ENCODE data around the gene SMIM17. TPM values are rescaled to one million over a fixed set of nuclear protein-coding genes. Genes with fewer than 3 reads are reported as not detected.

The SMIM17 gene
- total RNA-seq, 4 donors from 2014 or later = 0.70 to 1.2 (median 0.88) TPM; not detected in 1

DNA sequence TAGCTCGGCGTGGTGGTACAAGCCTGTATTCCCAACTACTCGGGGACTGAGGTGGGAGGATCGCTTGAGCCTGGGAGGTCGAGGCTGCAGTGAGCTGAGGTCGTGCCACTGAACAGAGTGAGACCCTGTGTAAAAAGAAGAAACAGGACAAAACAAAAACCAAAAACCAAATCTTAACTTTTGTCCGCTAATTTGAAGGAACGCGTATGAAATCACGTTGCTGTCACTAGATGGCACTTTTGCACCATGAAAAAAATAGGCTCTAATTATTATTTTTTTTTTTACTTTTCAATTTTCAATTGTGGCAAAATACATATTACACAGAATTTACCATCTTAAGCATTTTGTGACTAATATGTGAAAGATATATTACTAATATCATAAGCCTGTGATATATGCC lies 46.2 kb downstream of the SMIM17 start:
- H3K27ac ChIP-seq = no peak overlapping the region
- no peaks in the 10 kb centered on the region for H3K36me3 ChIP-seq
- DNase-seq = no peak
- H3K27me3 ChIP-seq = no peaks in the 10 kb centered on the region
- no peak for TF ChIP-seq POLR2A (IDR thresholded peaks at IDR 0.05)
- TF ChIP-seq, protein P1, sequence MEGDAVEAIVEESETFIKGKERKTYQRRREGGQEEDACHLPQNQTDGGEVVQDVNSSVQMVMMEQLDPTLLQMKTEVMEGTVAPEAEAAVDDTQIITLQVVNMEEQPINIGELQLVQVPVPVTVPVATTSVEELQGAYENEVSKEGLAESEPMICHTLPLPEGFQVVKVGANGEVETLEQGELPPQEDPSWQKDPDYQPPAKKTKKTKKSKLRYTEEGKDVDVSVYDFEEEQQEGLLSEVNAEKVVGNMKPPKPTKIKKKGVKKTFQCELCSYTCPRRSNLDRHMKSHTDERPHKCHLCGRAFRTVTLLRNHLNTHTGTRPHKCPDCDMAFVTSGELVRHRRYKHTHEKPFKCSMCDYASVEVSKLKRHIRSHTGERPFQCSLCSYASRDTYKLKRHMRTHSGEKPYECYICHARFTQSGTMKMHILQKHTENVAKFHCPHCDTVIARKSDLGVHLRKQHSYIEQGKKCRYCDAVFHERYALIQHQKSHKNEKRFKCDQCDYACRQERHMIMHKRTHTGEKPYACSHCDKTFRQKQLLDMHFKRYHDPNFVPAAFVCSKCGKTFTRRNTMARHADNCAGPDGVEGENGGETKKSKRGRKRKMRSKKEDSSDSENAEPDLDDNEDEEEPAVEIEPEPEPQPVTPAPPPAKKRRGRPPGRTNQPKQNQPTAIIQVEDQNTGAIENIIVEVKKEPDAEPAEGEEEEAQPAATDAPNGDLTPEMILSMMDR (IDR thresholded peaks at IDR 0.05) = no peak
- intact Hi-C loops (cut with DNase I; ENCODE audit: low total_unique reads) = no loop called here
- no peak overlapping the region for H3K4me3 ChIP-seq
- H3K4me1 ChIP-seq = no peaks in the 10 kb centered on the region
- no peaks in the 10 kb centered on the region for H3K9me3 ChIP-seq

DNA sequence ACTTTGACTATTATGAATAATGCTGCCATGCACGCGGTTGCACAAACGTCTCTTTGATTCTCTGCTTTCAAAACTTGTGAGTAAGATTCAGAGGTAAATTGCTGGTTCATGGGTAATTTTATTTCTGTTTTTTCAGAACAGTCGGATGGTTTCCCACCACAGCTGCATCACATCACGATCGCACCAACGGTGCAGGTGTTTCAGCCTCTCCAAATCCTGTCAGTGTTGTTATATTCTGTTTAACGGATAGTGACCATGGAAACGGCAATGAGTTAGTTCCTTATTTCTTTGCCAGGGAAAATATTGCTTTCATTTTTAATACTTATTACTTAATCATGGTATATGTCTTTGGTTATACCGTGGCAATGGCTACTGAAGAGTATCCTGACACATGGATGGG lies 47.7 kb downstream of the SMIM17 start:
- Histone ChIP-seq H3K4me1 (no peaks in the 10 kb centered on the region), H3K9me3 (no peaks in the 10 kb centered on the region), H3K27me3 (no peaks in the 10 kb centered on the region), H3K36me3 (no peaks in the 10 kb centered on the region), H3K4me3 (no peak overlapping the region), H3K27ac (no peak overlapping the region)
- no peak for DNase-seq
- intact Hi-C loops (cut with DNase I; ENCODE audit: low total_unique reads) = no loop called here
- TF ChIP-seq POLR2A (IDR thresholded peaks at IDR 0.05) = no peak
- TF ChIP-seq, protein P1 (IDR thresholded peaks at IDR 0.05) = no peak

DNA sequence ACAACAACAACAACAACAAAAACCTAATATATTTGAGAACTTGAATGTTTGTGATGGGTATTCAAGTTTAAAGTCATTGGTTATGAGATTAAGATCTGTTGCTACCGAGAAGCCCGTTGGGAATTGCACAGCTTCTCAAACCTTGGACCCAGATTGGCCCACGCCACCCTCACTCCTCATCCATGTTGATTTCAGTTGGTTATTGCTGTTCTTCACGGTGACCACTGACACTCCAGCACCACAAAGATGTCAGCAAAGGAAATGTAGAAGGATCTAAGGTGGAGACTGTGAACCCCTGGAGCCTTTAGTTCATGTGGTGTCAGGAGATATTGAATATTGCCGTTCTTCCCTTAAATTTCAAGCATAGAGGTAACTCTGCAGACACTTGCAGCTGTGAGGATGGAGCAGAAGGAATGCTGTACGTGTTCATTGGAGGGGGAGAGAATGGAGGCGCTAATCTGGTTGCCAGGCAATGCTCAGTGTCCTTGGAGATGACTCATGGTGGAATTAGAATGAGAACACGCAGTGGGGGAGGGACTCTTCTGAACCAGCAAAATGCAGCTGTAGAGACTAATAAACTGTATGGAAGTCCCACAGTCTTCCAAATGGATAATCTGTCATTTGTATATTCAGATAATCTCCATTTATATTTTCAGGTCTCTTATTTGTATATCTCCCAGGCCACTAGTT lies 49.4 kb downstream of the SMIM17 start:
- intact Hi-C loops (cut with DNase I; ENCODE audit: low total_unique reads) = no loop called here
- Histone ChIP-seq H3K27me3 (no peaks in the 10 kb centered on the region), H3K36me3 (no peaks in the 10 kb centered on the region), H3K27ac (no peak overlapping the region), H3K4me1 (no peaks in the 10 kb centered on the region), H3K9me3 (no peaks in the 10 kb centered on the region), H3K4me3 (no peak overlapping the region)
- no peak for TF ChIP-seq POLR2A (IDR thresholded peaks at IDR 0.05)
- TF ChIP-seq, protein P1 (IDR thresholded peaks at IDR 0.05) = no peak
- no peak for DNase-seq

DNA sequence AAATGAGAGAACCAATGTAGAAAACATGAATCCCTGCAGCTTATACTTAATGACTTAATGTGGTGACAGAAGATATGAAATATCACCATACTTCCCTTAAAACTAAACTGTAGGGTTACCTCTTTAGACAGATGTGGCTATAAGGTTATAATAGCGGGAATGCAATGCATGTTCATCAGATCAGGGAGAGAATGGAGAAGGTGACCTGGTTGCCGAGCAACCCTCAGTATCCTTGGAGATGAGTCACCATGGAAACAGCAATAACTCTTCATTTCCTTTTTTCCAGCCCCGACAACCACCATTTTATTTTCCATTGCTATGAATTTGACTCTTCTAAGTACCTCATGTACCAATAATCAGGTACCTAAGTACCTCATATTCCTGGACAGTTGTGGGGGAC lies 56.6 kb downstream of the SMIM17 start:
- TF ChIP-seq POLR2A (IDR thresholded peaks at IDR 0.05) = no peak
- TF ChIP-seq, protein P1 (IDR thresholded peaks at IDR 0.05) = no peak
- Histone ChIP-seq H3K9me3 (no peaks in the 10 kb centered on the region), H3K4me3 (no peak overlapping the region), H3K4me1 (no peaks in the 10 kb centered on the region), H3K27ac (no peak overlapping the region), H3K36me3 (no peaks in the 10 kb centered on the region), H3K27me3 (no peaks in the 10 kb centered on the region)
- DNase-seq = no peak
- intact Hi-C loops (cut with DNase I; ENCODE audit: low total_unique reads) = loop anchor here (5.0 kb wide), 1 partner anchor 1468 kb away; no protein-coding TSS in a partner anchor

DNA sequence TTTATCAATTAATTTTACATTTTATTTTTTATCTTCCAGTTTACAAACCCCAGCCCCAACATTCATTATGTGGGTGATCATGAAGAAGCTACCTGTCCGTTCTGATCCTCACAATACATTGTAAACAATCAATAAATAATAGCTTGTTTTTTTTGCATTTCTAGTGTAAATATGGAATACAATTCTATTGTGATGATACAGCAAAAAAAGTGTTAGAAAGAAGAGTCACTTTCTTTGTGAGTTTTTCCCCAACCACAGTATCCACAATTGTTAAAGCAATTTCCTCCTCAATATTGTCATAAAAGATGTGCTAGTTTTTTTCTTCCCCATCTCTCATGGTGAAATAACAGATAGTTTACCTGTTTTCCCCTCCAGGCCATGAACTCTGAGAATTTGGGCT lies 58.9 kb downstream of the SMIM17 start:
- Histone ChIP-seq H3K36me3 (no peaks in the 10 kb centered on the region), H3K4me1 (no peaks in the 10 kb centered on the region), H3K27me3 (no peaks in the 10 kb centered on the region), H3K27ac (no peak overlapping the region), H3K4me3 (no peak overlapping the region), H3K9me3 (no peaks in the 10 kb centered on the region)
- DNase-seq = no peak
- intact Hi-C loops (cut with DNase I; ENCODE audit: low total_unique reads) = no loop called here
- TF ChIP-seq POLR2A (IDR thresholded peaks at IDR 0.05) = no peak

All from uterus (tissue), 4 donors.